Neural progenitor cell (in vitro differentiated cells): ENCODE results near the gene POLK.

Experiments used
- EZH2 ChIP-seq: fragments of 200-600 bp; sonication (generic); IDR thresholded peaks from 2 replicates; pipeline ENCODE4 v1.6.1; 2017; ENCODE audit warnings: antibody characterized with exemption, mild to moderate bottlenecking, moderate library complexity
- TF ChIP-seq, protein P1 (sequence below): fragments of 200-600 bp; sonication (generic); IDR thresholded peaks from 2 replicates; pipeline ENCODE4 v1.5.1; 2017; ENCODE audit warnings: antibody characterized with exemption, mild to moderate bottlenecking

DNA sequence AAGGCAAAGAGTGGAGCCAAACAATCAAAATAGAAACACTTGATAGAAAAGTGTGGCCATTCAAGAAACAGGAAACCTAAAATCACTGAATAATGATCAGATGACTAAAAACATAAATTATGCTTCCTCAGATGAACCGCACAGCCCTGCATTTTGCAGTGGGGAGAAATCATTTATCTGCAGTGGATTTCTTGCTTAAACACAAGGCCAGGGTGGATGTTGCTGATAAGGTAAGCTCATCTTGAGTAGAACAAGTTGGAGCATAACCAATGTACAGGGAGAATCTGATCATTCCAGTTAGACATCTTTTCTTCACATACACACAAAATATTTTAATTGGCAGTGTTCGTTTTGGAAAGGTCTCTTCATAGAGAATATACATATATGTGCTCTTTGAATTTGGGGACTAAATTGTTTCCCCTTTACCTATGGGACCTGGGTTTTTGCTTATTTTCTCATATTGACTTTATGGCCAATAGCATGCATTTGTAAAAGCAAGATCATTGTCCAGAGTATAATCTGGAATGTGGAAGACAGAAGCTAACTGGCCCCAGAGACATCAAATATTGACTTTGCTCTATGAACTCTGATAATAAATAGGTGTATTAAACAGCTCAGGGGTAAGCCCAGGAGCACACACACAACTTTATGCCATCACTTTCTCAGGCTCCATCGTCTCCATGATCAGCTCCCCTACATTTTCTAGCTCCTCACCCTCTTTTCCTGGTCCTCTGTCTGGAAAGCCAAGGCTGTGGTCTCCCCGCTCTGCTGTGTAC lies 108.7 kb downstream of the POLK start:
- TF ChIP-seq, protein P1, sequence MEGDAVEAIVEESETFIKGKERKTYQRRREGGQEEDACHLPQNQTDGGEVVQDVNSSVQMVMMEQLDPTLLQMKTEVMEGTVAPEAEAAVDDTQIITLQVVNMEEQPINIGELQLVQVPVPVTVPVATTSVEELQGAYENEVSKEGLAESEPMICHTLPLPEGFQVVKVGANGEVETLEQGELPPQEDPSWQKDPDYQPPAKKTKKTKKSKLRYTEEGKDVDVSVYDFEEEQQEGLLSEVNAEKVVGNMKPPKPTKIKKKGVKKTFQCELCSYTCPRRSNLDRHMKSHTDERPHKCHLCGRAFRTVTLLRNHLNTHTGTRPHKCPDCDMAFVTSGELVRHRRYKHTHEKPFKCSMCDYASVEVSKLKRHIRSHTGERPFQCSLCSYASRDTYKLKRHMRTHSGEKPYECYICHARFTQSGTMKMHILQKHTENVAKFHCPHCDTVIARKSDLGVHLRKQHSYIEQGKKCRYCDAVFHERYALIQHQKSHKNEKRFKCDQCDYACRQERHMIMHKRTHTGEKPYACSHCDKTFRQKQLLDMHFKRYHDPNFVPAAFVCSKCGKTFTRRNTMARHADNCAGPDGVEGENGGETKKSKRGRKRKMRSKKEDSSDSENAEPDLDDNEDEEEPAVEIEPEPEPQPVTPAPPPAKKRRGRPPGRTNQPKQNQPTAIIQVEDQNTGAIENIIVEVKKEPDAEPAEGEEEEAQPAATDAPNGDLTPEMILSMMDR: no peak
- TF ChIP-seq EZH2: no peak
